Heart right ventricle (tissue), 16 donors: ENCODE data around the gene PAK6. TPM values are rescaled to one million over a fixed set of nuclear protein-coding genes. Genes with fewer than 3 reads are reported as not detected.

Experiments used
- ATAC-seq, 8 donors: fragments of 200-7000 bp; cut with Tn5 transposase; one replicate each; pipeline ENCODE4 v1.9.1; 2020; ENCODE audit warnings: mild to moderate bottlenecking in 8 of 8, moderate library complexity in 8 of 8, moderate number of reproducible peaks in 1 of 8
- DNase-seq, 2 donors: peaks; one replicate each; pipeline ENCODE4 v3.0.0-alpha.2; 2020
- H3K27ac ChIP-seq, 10 donors: fragments of 200-600 bp; sonication (generic) in 2 of 10; one replicate each; pipeline versions ENCODE4 v1.5.0 to v1.8.0; 2020 to 2022; ENCODE audit warnings: mild to moderate bottlenecking in 3 of 10
- H3K27me3 ChIP-seq, 7 donors: fragments of 200-600 bp; one replicate each; pipeline ENCODE4 v1.8.0; 2021 to 2022; ENCODE audit warnings: mild to moderate bottlenecking in 2 of 7
- H3K36me3 ChIP-seq, 9 donors: fragments of 200-600 bp; sonication (generic) in 1 of 9; one replicate each; pipeline versions ENCODE4 v1.5.0 to v1.8.0; 2020 to 2022; ENCODE audit warnings: mild to moderate bottlenecking in 2 of 9
- H3K4me1 ChIP-seq, 9 donors: fragments of 200-600 bp; sonication (generic) in 1 of 9; one replicate each; pipeline versions ENCODE4 v1.5.0 to v1.8.0; 2020 to 2022; ENCODE audit warnings: mild to moderate bottlenecking in 4 of 9
- H3K4me3 ChIP-seq, 10 donors: fragments of 200-600 bp; sonication (generic) in 2 of 10; one replicate each; pipeline versions ENCODE4 v1.5.0 to v1.8.0; 2020 to 2022; ENCODE audit warnings: mild to moderate bottlenecking in 7 of 10, moderate library complexity in 2 of 10
- H3K9me3 ChIP-seq, 11 donors: fragments of 200-600 bp in 10 of 11; sonication (generic) in 2 of 11; one replicate each; pipeline versions ENCODE4 v1.5.0 to v1.8.0; 2013 to 2022; ENCODE audit warnings: mild to moderate bottlenecking in 2 of 11, control low read depth in 1 of 11, moderate library complexity in 1 of 11
- WGBS, 2 donors: extraction: QIAGEN DNeasy Blood & Tissue Kit; methylation state at CpG; one replicate each; pipeline ENCODE4 v1.1.7; 2013; ENCODE audit warnings: inconsistent platforms in 1 of 2; 5-methylcytosine and 5-hydroxymethylcytosine counted together
- intact Hi-C, 10 donors: fragments of 100-400 bp; cut with DNase I; formaldehyde crosslinking; loops; one replicate each; pipeline versions ENCODE4 v1.11.1 to v1.14.2; 2022
- polyA plus RNA-seq, 2 donors: library from polyadenylated mRNA; stranded (reverse); fragments of 200-250 nt; gene quantifications; one replicate each; pipeline ENCODE4 v1.2.3, GENCODE V29; 2013
- total RNA-seq, 10 donors: library from RNA; stranded (reverse); fragmentation: NEBNext Ultra II Directional in 3 of 10; extraction: Animal tissue kit (Norgen Biotek cat#: 25700) in 3 of 10; gene quantifications; one replicate each; pipeline versions ENCODE4 v1.2.1 to v1.2.4, GENCODE V29; 2021 to 2023
- TF ChIP-seq, protein P1 (sequence below), 9 donors: fragments of 200-600 bp; sonication (generic) in 2 of 9; IDR thresholded peaks; one replicate each; pipeline versions ENCODE4 v1.5.0 to v1.8.0; 2021 to 2022; ENCODE audit warnings: antibody characterized with exemption in 9 of 9, mild to moderate bottlenecking in 5 of 9, moderate library complexity in 1 of 9
- donor health status: Arrhythmogenic right ventricular cardiomyopathy.
- donor health status: ischemic (EF 13 %, LVEDD 7.1; RV severe dilation, severe dysfunction).
- donor health status: healthy with polysubstance abuse.
- donor health status: DM: no; HTN: yes; CAD: no.
- donor health status: DM: no; HTN: no; CAD: no.
- donor health status: ischemic (EF 25% LVEDD 6.9; RV normal size, moderate dysfunction).
- donor health status: ischemic (EF 25% LVEDD 5.7; RV mildly dilated, moderate dysfunction).
- donor health status: healthy.
- donor health status: DM: yes; HTN: yes; CAD: no.
- donor health status: Ischemic cardiomyopathy.
- donor health status: ischemic (EF 35%, LVEDD 5.7; RV mildly dilated, moderate dysfunction).
- donor health status: nonischemic (EF 11% LVEDD 7.7; RV severe dilation, severe dysfunction).
- donor health status: DM: yes; HTN: yes; CAD: no.
- donor health status: PGD.
- donor health status: ischemic (EF 29% LVEDD 5.4; RV normal size, mild dysfunction).
- donor health status: nonischemic (EF 23%, LVEDD 6.1; RV moderate dilation, normal function).

PAK6 gene
- total and polyA plus RNA-seq, 12 donors: 0.48 to 14.1 (median 7.4) TPM

DNA sequence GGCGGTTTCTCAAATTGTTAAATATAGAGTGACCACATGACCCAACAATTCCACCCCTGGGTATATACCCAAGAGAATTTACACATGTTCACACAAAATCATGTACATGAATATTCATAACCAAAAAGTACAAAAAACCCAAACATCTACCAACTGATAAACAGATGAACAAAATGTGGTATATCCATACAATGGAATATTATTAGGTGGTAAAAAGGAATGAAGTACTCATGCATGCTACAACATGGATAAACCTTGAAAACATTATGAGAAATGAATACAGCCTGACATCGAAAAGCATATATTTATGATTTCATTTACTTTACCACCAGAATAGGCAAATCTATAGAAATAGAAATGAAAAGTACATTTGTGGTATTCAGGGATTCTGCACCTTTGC lies 61.5 kb downstream of the PAK6 start:
- 96 to 100% methylated on average over 2 of the region's 2 CpGs for WGBS, 2 donors
- TF ChIP-seq, protein P1, sequence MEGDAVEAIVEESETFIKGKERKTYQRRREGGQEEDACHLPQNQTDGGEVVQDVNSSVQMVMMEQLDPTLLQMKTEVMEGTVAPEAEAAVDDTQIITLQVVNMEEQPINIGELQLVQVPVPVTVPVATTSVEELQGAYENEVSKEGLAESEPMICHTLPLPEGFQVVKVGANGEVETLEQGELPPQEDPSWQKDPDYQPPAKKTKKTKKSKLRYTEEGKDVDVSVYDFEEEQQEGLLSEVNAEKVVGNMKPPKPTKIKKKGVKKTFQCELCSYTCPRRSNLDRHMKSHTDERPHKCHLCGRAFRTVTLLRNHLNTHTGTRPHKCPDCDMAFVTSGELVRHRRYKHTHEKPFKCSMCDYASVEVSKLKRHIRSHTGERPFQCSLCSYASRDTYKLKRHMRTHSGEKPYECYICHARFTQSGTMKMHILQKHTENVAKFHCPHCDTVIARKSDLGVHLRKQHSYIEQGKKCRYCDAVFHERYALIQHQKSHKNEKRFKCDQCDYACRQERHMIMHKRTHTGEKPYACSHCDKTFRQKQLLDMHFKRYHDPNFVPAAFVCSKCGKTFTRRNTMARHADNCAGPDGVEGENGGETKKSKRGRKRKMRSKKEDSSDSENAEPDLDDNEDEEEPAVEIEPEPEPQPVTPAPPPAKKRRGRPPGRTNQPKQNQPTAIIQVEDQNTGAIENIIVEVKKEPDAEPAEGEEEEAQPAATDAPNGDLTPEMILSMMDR (IDR thresholded peaks at IDR 0.05): no peak
- no peak overlapping the region for H3K4me3 ChIP-seq
- H3K27ac ChIP-seq: no peak overlapping the region
- intact Hi-C loops: no loop called here
- ATAC-seq (no peak), DNase-seq (no peak)
- H3K36me3 ChIP-seq: peaks cover 0 to 75% (median 0%) of the 10 kb centered on the region in 9 donors
- peaks cover 0 to 18% (median 0%) of the 10 kb centered on the region in 11 donors for H3K9me3 ChIP-seq
- peaks cover 4 to 37% (median 24%) of the 10 kb centered on the region in 9 donors for H3K4me1 ChIP-seq
- H3K27me3 ChIP-seq: no peaks in the 10 kb centered on the region

DNA sequence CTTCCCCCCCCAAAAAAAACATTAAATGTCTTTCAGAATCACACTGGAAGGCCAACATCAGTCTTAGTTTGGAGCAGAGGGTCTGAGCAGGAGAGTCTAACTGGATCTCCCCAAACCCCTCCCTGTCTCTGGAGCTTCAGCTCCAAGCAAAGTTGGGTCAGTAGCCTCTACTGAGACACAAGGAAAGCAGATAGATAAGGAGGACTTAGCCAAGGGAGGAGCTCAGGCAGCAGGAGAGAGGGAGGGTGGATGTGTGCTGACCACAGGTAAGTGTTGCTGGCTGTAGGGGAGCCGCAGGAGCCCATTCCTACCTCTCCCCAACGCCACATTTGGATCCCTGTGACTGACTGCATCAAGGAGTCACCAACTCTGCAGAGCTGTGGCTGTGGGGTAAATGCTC lies 61.9 kb downstream of the PAK6 start:
- no peak for DNase-seq
- peak overlapping the region in 1 of 10 donors; percentile 49 for H3K27ac ChIP-seq
- peaks cover 0 to 71% (median 0%) of the 10 kb centered on the region in 9 donors for H3K36me3 ChIP-seq
- no peak for ATAC-seq
- H3K4me3 ChIP-seq: no peak overlapping the region
- H3K4me1 ChIP-seq: peaks cover 4 to 41% (median 21%) of the 10 kb centered on the region in 9 donors
- 89 to 94% methylated on average over 2 of the region's 2 CpGs for WGBS, 2 donors
- H3K9me3 ChIP-seq: peaks cover 0 to 18% (median 0%) of the 10 kb centered on the region in 11 donors
- H3K27me3 ChIP-seq: no peaks in the 10 kb centered on the region
- TF ChIP-seq, protein P1 (IDR thresholded peaks at IDR 0.05): no peak
- intact Hi-C loops: no loop called here

- Histone ChIP-seq H3K4me1 (peaks cover under 1 to 43% (median 13%) of the 10 kb centered on the region in 9 donors), H3K27ac (peak overlapping the region in 4 of 10 donors; percentile 22 to 49 (median 34)), H3K36me3 (peaks cover 0 to 64% (median 0%) of the 10 kb centered on the region in 9 donors), H3K9me3 (peaks cover 0 to 18% (median 0%) of the 10 kb centered on the region in 11 donors), H3K27me3 (no peaks in the 10 kb centered on the region), H3K4me3 (no peak overlapping the region)
- ATAC-seq (peak in 7 of 8 donors; percentile 32 to 69 (median 48)), DNase-seq (no peak)
- 29 to 44% methylated on average over 12 of the region's 12 CpGs for WGBS, 2 donors
- TF ChIP-seq, protein P1 (IDR thresholded peaks at IDR 0.05): no peak
- intact Hi-C loops: no loop called here
These were observed 62.8 kb downstream of the PAK6 start for GRCh38 chr15:40301467-40302179.

- DNase-seq: no peak
- Histone ChIP-seq H3K4me1 (peaks cover 0 to 43% (median 13%) of the 10 kb centered on the region in 9 donors), H3K36me3 (peaks cover 0 to 56% (median 0%) of the 10 kb centered on the region in 9 donors), H3K9me3 (peaks cover 0 to 18% (median 0%) of the 10 kb centered on the region in 11 donors), H3K4me3 (no peak overlapping the region), H3K27me3 (no peaks in the 10 kb centered on the region), H3K27ac (no peak overlapping the region)
- WGBS, 2 donors: 91 to 93% methylated on average over 19 of the region's 19 CpGs
- TF ChIP-seq, protein P1 (IDR thresholded peaks at IDR 0.05): no peak
- ATAC-seq: peak in 1 of 8 donors; percentile 21
- intact Hi-C loops: no loop called here
These were observed 63.5 kb downstream of the PAK6 start for GRCh38 chr15:40302288-40302886.
